ENCODE results near the gene ECE2.

GRCh38 chr3:184259878-184260723, 15.7 kb upstream of the ECE2 start:
- TF ChIP-seq CTCF (IDR thresholded peaks at IDR 0.05), result no peak
- no peak for TF ChIP-seq POLR2AphosphoS5 (IDR thresholded peaks at IDR 0.05)

Measured in upper lobe of left lung (tissue), 4 donors.